ENCODE data around the gene PIANP. TPM values are rescaled to one million over a fixed set of nuclear protein-coding genes. Genes with fewer than 3 reads are reported as not detected.

The PIANP gene
- total and polyA plus RNA-seq, 10 of the 15 experiments (the other 5 are each of a cell fraction or from before 2014, with no cell fraction given) = 0.08 to 0.12 (median 0.08) TPM; not detected in 7

DNA sequence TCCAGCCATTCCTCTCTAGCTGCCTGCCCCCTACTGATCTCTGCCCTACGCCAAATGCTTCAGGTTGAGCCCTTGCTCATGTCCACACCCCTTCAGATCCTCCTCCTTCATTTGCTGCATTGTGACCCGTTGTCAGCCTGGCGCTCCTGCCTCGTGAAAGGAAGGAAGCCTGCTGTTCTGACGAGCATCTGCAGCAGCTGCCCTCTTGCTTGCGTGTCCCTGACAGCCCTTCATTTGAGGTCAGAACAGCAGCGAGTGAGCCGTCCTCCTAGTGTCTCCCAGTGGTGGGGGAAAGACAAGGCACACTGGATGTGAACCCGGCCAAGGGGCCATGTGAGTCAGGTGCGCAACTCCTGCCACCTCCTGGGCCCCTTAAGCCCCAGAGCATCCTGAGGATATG is 3.0 kb upstream of the PIANP start:
- no TSS peak for BruUV-seq (replicated peaks)
- Histone ChIP-seq H3K9me3 (replicated peaks; ENCODE audit: control insufficient read depth, insufficient read depth, low read length) (no peaks in the 10 kb centered on the region), H2AFZ (ENCODE audit: control insufficient read depth, low read depth, low read length) (no peak overlapping the region), H3K4me1 (ENCODE audit: control insufficient read depth, insufficient read depth, low read length) (no peaks in the 10 kb centered on the region), H3K27ac (ENCODE audit: control insufficient read depth, insufficient read depth) (no peak overlapping the region), H3K4me3 (no peak overlapping the region), H4K20me1 (ENCODE audit: control insufficient read depth, insufficient read depth) (no peaks in the 10 kb centered on the region), H3K4me2 (ENCODE audit: control insufficient read depth, insufficient read depth) (no peak overlapping the region), H3K9ac (ENCODE audit: control insufficient read depth, insufficient read depth, low read length) (no peak overlapping the region), H3K36me3 (ENCODE audit: control insufficient read depth in 2 of 2, insufficient read depth in 2 of 2, low read length in 1 of 2) (no peaks in the 10 kb centered on the region), H3K27me3 (replicated peaks in 1 of 2; ENCODE audit: control insufficient read depth in 2 of 2, insufficient read depth in 2 of 2, low read length in 1 of 2) (peaks cover 15 to 21% of the 10 kb centered on the region in 2 experiments), H3K79me2 (ENCODE audit: control insufficient read depth, insufficient read depth, low read length) (no peaks in the 10 kb centered on the region)
- SMC1A ChIA-PET (ENCODE audit: uncharacterized antibody, unreplicated experiment) = no interaction called here
- ATAC-seq (peak; percentile 62), DNase-seq (ENCODE audit: low read depth, low spot score) (no peak), FAIRE-seq (no peak)
- in situ Hi-C loops (cut with MboI) = no loop called here
- WGBS (ENCODE audit: insufficient coverage, insufficient replicate concordance, low lambda C conversion rate, missing lambda C conversion rate) = 3% methylated on average over 10 of the region's 10 CpGs
- intact Hi-C loops (cut with micrococcal nuclease; ENCODE audit: unreplicated experiment) = no loop called here
- POLR2A ChIA-PET = no interaction called here
- RAD21 ChIA-PET (ENCODE audit: unreplicated experiment) = no interaction called here
- CTCF ChIA-PET = no interaction called here
- TF ChIP-seq, protein P1, sequence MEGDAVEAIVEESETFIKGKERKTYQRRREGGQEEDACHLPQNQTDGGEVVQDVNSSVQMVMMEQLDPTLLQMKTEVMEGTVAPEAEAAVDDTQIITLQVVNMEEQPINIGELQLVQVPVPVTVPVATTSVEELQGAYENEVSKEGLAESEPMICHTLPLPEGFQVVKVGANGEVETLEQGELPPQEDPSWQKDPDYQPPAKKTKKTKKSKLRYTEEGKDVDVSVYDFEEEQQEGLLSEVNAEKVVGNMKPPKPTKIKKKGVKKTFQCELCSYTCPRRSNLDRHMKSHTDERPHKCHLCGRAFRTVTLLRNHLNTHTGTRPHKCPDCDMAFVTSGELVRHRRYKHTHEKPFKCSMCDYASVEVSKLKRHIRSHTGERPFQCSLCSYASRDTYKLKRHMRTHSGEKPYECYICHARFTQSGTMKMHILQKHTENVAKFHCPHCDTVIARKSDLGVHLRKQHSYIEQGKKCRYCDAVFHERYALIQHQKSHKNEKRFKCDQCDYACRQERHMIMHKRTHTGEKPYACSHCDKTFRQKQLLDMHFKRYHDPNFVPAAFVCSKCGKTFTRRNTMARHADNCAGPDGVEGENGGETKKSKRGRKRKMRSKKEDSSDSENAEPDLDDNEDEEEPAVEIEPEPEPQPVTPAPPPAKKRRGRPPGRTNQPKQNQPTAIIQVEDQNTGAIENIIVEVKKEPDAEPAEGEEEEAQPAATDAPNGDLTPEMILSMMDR (IDR thresholded peaks at IDR 0.05 in 2 of 3, conservative IDR thresholded peaks at IDR 0.05 in 1 of 3; ENCODE audit: control insufficient read depth in 2 of 3, extremely low read depth in 1 of 3, insufficient read depth in 1 of 3, low read depth in 3 of 3, low read length in 3 of 3) = peak in 2 of 3 experiments; percentile 10 to 12; a peak in 1 of 6 replicates
- TF ChIP-seq CEBPB (IDR thresholded peaks at IDR 0.05; ENCODE audit: borderline replicate concordance in 1 of 2, low read depth in 2 of 2, low read length in 2 of 2) (no peak), YY1 (IDR thresholded peaks at IDR 0.05; ENCODE audit: low read depth, low read length) (no peak), RAD21 (IDR thresholded peaks at IDR 0.05; ENCODE audit: insufficient read depth, low read depth, low read length) (0 out of 2 replicates have a peak, but pooled peaks have one; percentile 15)
